HG03558 (cell line): ENCODE data around the gene SYCP2.
"Not testable (repeated sequence)": the region's sequence is repeated elsewhere in the genome, so short reads cannot be mapped to it uniquely, and the experiment has no call there.

Source experiments
- ATAC-seq: cut with Tn5 transposase; IDR thresholded peaks from one replicate; pipeline ENCODE4 v1.9.1; 2021; ENCODE audit warnings: moderate number of reproducible peaks; ENCODE audit not compliant: unreplicated experiment; ENCODE audit errors: extremely low read depth

The SYCP2 gene

DNA sequence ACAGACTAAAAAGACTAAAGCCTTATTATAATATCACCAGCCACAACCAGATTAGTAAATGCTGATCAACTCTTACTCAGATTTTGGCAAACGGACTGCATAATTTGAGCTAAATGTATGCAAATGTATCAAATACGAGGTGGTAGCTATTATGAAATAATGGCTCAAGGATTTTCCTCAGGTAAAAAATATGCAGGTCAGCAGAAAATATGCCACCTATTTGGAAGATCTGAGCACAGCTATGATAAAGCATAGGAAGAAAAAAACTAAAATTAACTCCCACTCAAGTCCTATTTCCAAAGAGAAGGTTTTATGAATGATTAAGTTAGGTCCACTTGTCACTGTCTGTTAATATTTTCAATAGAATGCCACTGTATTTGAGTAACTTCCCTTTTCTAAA, 22.4 kb downstream of the SYCP2 start:
- no peak for ATAC-seq

DNA sequence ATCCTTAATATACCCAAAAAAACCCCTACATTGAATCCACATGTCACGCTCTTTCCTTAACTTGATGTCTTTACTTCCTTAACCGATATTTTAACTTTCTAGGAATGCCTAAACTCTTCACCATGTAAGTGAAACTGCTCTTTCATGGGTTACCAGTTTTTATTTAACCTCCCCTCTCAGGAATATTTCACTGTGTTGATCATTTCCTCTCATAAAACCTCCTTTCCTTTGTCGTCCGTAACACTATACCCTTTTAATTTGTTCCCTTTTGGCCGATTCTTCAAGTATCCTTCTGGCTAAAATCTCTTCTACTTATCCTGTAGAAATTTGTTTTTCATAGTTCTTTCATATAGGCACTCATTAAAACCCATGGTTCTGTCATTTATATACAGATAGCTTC, 24.6 kb downstream of the SYCP2 start:
- ATAC-seq: no peak

DNA sequence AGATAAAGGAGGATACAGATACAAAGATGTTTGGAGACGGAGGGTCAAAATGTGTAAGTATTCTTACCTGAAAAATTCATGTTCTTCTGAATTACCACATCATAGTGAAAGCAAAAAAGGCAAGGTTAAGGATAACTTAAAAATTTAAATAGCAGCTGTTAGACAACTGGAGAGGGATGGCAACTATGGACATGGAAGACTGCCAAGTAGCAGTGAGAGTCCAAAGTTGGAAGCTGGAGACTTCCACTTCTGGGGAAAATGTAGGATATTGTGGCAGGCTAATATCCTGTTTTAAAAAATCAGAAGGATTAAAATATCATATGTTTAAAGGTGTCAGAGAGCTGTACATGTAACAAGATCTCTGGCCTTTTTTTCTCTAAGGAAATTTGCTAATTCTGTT, 29.8 kb downstream of the SYCP2 start:
- ATAC-seq: no peak

DNA sequence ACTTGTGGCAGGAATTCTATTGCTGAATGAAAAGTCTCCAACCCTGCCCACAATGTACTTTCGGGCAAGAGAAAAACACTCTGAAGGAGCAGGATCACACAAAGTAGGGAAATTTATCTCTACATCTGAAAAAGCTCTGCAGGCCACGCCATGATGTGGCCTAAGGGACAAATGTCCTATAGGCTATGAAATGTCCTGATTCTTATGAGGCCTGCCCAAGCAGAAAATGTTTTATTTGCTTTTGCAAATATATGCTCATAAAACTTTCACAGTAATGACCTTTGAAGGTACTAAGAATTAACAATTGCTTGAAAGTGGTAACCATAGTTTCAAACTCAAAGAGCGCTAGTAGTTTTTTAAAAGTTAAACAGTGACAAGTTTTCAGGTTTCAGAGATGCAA, 31.0 kb downstream of the SYCP2 start:
- ATAC-seq: no peak

DNA sequence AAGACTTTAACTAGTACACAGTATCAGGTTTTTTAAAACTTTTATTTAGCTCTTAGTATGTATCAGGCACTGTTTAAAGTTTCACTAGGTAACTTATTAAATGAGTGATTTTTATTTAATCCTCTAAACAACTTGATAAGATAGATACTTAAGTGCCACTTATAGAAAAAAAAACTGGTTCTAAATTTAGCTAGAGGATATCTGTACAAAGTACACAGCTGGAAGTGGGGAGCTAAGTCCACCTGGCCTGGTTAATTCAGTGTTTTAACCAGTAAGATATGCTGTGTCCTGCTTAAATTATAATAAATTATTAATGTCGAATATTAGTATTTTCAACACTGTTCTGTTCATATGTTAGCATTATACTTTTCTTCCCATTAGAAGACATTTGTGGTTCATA, 37.5 kb downstream of the SYCP2 start:
- ATAC-seq: no peak

DNA sequence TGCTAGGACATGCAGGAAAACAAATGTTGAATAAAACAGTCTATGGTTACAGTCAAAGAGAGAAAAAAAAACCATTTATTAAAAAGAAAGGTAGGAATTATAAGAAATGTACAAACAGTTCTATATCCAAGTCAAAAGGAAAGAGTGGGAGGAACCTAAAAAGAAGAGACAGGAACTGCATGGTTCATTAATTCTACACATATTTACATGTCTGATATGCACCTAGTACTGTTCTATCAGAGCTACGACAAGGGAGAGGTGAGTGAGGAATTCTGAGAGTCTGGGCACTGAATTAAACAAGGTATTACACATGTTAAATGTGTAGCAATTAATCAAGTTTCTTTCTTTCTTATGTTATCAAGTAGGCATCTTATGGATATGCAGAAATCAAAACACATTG, 41.9 kb downstream of the SYCP2 start:
- no peak for ATAC-seq

DNA sequence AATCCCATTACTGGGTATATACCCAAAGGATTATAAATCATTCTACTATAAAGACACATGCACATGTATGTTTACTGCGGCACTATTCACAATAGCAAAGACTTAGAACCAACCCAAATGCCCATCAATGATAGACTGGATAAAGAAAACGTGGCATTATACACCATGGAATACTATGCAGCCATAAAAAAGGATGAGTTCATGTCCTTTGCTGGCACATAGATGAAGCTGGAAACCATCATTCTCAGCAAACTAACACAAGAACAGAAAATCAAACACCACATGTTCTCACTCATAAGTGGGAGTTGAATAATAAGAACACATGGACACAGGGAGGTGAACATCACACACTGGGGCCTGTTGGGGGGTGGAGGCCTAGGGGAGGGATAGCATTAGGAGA, 43.4 kb downstream of the SYCP2 start:
- ATAC-seq: not testable (repeated sequence)

DNA sequence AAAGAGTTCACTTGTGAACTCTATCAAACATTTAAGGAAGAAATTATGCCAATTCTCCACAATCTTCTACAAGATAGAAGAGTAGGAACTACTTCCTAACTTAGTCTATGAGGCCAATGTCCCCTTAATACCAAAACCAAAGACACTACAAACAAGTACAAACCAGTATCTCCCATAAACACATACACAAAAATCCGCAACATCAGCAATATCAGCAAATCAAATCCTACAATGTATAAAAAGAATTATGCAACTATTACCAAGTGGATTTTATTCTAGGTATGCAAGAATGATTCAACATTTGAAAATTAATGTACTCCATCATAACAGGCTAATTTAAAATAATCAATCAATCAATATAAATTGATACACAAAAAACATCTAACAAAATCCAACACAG, 45.4 kb downstream of the SYCP2 start:
- ATAC-seq: no peak

DNA sequence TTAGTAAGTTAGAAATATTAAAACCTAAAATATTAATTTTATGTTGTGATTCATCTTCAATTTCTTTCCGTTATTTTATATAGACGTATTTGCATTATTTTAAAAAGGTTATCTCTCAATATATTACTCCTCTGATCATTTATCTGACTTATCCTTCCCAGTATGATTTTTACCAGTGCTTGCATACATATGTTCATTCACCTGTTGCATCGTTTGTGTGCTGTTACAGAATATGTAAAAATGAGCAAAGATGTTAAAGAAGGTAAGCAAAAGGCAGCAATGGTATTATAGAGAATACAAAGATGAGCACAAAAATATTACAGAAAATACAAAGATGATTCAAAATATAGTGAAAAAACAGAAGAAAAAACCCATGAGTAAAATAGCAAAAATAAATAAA, 48.9 kb downstream of the SYCP2 start:
- ATAC-seq: no peak

DNA sequence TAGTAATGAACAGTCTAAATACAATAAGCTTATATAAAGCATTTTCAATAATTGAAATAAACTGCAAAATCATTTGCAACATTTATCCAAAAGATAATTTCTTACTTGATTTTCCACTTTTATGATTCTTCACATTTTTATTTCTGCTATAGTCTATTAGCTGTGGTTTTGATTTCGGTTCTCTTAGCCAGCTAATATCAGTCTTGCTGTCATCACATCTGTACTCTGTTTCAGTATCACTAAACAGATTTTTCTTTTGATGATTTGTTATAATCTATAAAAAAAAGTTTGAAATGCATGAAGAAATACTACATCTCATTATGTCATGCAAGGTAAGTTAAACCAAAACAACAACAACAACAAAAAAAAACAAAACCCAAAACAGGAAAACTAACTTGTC, 53.2 kb downstream of the SYCP2 start:
- no peak for ATAC-seq

DNA sequence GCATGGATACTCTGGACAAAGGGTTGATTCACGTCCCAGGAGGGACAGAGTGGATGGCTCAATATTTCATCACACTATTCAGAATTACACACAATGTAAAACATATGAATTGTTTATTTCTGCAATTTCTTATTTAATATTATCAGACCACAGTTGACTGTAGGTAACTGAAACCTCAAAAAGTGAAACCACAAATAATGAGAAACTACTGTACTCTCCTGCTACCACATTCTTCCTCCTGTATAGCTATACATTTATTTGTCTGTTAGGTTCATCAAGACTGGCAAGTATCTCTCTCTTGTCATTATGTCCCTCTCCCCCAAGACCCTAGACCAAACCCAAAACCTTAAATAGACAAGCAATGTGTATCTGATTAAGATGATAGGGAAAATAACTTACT, 60.0 kb downstream of the SYCP2 start:
- no peak for ATAC-seq

DNA sequence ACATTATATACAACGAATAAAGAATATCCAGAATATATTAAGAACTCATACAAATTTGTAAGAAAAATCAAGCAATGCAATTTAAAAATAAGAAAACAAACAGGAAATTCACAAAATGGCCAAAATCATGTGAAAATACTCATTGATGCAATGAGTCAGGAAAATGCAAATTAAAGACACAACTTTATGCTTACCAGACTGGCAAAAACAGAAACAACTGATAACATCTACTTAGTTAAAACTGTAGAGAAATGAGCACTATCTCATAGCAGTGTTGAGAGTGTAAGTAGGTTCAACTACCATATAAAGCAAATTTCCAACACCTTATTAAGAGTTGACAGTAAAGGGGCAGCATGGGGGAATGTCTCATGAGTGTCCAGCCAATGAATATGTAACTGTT, 62.3 kb downstream of the SYCP2 start:
- ATAC-seq: no peak

DNA sequence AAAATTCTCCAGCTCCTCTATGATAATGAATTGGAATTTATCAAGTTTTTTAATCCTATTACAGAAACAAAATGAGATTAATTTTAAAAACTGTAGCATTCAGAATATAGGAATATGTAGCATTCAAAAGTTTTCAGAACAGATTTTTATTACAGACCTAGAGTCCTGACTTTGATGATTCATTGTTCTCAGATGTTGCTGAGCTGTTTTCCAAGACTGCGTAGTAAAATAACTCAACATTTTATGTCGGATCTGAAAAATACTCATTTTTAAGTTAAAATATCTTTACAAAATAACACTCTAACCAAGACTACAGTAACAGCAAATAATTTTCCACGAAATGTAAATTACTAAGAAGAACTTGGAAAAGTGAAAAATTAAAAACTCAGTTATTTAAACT, 67.1 kb downstream of the SYCP2 start:
- no peak for ATAC-seq

DNA sequence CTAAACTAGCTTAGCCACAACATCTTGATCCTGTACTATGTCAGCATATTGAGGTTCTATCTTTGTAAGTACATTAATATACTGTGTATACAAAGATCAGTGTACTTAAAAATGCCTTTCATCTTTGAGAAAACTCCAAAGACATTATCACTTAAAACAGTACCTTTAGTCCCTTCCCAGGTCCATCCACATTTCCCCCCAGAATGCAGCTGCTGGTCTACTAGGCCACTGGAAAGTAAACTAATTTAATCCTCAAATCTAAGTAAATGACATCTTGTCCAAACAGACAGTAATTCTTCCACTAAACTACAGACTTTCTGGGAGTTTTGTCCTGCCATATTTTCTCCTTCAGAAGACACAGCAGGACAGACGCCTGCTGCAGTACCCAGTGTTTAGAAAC, 68.7 kb downstream of the SYCP2 start:
- no peak for ATAC-seq

DNA sequence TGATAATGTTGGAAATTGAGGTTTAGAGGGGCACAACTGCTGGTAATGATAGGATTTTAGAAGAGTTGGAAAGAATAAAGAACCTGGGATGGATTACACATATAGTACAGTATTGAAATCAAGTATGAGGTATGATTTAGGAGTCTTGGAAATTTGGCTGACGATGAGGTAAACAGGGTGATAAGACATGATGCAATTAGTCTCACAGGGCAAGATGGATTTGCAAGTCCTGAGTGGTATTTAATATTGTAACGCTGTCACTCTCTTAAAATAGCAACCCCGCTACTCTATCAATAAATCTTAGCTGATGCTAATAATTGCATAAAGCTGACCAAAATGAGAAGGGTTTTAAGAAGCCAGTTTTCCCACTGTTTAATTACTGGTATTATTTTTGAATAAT, 70.4 kb downstream of the SYCP2 start:
- no peak for ATAC-seq

DNA sequence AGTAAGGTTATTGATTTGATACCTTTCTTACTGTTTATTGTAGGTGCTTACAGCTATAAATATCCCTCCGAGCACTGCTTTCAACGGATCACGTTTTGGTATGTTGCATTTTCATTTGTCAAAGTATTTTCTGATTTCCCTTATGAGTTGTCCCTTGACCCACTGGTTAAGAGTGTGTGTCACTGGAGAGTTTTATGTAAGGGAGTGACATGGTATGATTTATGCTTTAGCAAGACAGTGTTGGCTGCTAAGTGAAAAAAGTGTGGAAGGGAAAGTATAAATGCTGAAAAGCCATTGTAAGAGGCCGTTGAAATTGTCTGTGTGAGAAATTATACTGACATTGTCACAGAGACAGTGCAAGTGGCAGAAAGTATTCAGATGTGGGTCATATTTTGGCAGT, 72.0 kb downstream of the SYCP2 start:
- no peak for ATAC-seq

DNA sequence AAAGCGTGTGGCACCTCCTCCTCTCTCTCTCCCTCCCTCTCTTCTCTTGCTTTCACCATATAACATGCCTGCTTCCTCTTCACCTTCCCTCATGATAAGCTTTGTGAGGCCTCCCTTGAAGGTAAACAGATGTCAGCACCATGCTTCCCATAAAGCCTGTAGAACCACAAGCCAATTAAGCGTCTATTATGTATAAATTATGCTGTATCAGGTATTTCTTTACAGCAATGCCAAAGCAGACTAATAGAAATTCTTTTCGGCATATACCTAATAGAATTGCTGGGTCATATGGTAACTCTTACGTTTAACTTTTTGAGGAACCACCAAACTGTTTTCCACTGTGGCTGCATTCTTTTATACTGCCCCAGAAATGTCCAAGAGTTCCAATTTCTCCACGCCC, 75.0 kb downstream of the SYCP2 start:
- no peak for ATAC-seq

DNA sequence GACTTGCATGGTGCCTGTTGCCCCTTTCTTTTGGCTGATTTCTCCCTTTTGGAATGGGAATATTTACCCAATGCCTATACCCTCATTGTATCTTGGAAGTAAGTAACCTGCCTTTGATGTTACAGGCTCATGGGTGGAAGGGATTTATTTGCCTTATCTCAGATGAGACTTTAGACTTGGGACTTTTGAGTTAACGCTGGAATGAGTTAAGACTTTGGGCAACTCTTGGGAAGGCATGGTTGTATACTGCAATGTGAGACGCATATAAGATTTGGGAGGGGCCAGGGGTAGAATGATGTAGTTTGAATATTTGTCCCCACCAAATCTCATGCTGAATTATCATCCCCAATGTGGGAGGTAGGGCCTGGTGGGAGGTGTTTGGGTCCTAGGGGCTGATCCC, 75.5 kb downstream of the SYCP2 start:
- ATAC-seq: no peak

DNA sequence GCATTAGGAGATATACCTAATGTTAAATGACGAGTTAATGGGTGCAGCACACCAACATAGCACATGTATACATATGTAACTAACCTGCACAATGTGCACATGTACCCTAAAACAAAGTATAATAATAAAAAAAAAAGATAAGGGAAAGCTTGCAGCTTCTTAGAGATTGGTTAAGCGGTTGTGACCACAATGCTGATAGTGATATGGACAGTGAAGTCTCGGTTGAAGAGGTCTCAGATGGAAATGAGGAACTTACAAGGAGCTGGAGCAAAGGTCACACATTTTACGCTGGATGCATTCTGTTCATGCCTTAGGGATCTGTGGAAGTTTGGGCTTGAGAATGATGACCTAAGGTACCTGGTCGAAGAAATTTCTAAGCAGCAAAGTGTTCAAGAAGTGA, 76.5 kb downstream of the SYCP2 start:
- ATAC-seq: not testable (repeated sequence)

DNA sequence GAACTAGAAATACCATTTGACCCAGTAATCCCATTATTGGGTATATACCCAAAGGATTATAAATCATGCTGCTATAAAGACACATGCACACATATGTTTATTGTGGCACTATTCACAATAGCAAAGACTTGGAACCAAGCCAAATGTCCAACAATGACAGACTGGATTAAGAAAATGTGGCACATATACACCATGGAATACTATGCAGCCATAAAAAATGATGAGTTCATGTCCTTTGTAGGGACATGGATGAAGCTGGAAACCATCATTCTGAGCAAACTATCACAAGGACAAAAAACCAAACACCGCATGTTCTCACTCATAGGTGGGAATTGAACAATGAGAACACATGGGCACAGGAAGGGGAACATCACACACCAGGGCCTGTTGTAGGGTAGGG, 76.9 kb downstream of the SYCP2 start:
- not testable (repeated sequence) for ATAC-seq

DNA sequence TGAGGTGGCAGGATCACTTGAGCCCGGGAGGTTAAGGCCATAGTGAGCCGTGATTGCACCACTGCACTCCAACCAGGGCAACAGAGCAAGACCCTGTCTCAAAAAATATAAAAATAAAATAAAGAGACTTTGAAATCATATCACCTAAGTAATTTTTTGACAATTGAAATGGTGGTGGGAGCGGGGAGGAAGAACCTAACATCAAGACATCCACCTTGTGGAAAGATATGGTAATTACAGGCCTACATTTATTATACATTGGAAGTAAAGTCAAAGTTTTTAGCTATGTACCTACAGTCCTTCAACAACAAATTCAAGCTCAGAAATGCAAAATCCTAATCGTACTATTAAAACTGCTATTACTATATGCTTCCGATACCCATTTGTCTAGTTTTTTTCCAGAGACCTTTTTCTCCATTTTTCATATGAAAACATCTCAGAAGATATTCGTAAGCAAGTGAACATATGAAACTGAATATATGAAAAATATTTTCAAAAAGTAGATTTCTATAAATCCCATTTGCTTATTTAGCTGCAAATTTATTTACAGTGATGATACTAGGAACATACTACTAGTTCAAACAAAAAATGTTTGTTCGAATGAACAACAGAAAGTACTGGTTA, 83.3 kb downstream of the SYCP2 start:
- no peak for ATAC-seq

DNA sequence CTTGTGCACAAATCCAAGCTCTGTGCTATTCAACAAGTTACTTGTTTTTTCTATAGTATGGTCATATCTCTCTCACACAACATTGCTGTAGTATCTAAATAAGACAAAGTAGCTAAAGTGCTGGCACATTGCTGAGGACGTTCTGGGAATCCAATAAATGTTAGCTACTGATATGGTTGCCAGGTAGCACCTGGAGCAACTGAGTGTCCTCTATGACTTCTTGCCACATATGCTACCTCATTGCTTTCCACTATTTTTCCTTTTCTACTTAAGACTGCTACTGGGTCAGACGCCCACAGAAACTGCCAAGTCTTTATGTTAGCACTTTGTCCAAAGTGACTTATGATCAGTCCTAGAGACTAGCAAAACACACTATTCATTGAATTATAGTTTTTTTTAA, 85.3 kb downstream of the SYCP2 start:
- ATAC-seq: no peak

DNA sequence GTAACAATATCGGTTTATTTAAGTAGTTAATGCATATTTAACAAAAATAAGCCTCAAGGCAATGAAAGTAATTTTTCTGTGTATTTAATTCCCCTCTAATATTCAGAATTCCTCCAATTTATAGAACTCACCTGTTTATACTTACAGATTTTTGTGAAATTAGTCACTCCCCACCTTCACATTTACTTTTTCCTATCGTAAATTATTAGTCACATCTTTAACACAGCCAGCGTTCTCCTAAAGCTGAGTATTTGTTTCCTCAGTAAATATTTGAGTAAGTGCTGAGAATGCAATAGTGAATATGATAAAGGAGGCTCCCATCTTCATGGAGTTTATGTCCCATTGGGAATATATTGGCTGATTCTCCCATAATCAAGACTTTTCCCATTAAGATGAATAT, 88.0 kb downstream of the SYCP2 start:
- no peak for ATAC-seq
